Measurements from ENCODE around the gene KIAA0232. TPM values are rescaled to one million over a fixed set of nuclear protein-coding genes. Genes with fewer than 3 reads are reported as not detected.
"Not testable (repeated sequence)": the region's sequence is repeated elsewhere in the genome, so short reads cannot be mapped to it uniquely, and the experiment has no call there.

The KIAA0232 gene
- total RNA-seq, 2 donors from 2014 or later: 40.7 to 49.4 TPM

- peak; percentile 49 for ATAC-seq
- DNase-seq: peak; percentile 61 to 64
- intact Hi-C loops (cut with DNase I, micrococcal nuclease): no loop called here
These were observed 10.2 kb upstream of the KIAA0232 start for GRCh38 chr4:6772223-6772928.

GRCh38 chr4:6773106-6773505 lies 9.4 kb upstream of the KIAA0232 start:
- intact Hi-C loops (cut with DNase I, micrococcal nuclease): no loop called here
- DNase-seq: peak in 1 of 2 donors; percentile 31
- ATAC-seq: peak; percentile 22

DNA sequence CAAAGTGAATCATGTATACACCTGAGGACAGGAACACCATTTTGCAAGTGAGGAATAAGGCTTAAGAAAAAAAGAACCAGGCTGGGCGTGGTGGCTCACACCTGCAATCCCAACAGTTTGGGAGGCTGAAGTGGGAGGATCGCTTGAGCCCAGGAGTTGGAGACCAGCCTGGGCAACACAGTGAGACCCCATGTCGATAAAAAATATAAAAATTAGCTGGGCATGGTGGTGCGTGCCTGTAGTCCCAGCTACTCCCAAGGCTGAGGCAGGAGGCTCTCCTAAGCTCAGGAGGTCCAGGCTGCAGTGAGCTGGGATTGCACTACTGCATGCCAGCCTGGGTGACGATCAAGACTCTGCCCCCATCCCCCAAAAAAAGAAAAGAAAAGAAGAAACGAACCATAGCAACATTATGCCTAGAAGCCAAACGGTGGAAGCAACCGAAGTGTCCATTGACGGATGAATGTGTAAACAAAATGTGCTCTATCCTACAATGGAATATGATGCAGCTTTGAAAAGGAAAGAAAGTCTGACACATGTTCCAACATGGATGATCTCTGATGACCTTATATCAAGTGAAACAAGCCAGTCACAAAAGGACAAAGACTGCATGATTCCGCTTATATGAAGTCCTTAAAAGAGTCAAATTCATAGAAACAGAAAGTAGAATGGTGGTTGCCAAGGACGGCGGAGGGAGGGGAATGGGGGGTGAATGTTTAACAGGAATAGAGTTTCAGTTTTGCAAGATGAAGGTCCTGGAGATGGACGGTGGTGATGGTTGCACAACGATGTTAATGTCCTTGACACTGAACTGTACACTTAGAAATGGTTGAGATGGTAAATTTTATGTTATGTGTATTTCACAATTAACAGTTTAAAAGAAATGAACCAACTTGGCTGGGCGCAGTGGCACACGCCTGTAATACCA lies 8.6 kb upstream of the KIAA0232 start:
- DNase-seq (peak in 1 of 2 donors; percentile 29), ATAC-seq (no peak)
- intact Hi-C loops (cut with DNase I, micrococcal nuclease): no loop called here

- DNase-seq (no peak), ATAC-seq (no peak)
- intact Hi-C loops (cut with DNase I, micrococcal nuclease): no loop called here
These were observed 6.8 kb upstream of the KIAA0232 start for GRCh38 chr4:6775746-6776145.

DNA sequence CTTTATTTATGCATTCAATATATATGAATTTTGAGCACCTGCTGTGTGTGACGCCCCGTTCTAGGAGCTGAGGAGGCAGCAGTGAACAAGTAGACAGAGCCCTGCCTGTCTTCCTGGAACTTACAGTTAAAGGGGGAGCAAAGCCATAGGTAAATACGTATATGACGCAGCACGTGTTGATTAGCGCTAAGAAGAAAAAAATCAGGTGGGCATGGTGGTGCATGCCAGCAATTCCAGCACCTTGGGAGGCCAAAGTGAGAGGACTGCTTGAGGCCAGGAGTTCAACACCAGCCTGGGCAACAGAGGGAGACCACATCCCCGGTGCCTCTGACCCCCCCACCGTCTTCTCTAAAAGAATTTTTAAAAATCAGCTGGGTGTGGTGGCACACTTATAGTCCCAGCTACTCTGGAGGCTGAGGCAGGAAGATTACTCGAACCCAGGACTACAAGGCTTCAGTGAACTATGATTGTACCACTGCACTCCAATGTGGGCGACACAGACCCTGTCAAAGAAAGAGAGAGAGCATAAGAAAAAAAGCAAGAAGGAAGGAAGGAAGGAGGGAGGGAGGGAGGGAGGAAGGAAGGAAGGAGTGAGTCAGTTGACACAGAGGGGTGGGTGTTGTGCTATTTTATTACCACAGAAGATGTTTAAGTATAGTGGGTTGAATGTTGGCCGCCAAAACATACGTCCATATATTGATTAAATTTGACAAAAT lies 5.4 kb upstream of the KIAA0232 start:
- intact Hi-C loops (cut with DNase I, micrococcal nuclease): no loop called here
- no peak for DNase-seq
- ATAC-seq: no peak

GRCh38 chr4:6777636-6778281 lies 4.8 kb upstream of the KIAA0232 start:
- ATAC-seq (no peak), DNase-seq (no peak)
- intact Hi-C loops (cut with DNase I, micrococcal nuclease): no loop called here

GRCh38 chr4:6778435-6778834 lies 4.1 kb upstream of the KIAA0232 start:
- intact Hi-C loops (cut with DNase I, micrococcal nuclease): no loop called here
- no peak for ATAC-seq
- DNase-seq: no peak

DNA sequence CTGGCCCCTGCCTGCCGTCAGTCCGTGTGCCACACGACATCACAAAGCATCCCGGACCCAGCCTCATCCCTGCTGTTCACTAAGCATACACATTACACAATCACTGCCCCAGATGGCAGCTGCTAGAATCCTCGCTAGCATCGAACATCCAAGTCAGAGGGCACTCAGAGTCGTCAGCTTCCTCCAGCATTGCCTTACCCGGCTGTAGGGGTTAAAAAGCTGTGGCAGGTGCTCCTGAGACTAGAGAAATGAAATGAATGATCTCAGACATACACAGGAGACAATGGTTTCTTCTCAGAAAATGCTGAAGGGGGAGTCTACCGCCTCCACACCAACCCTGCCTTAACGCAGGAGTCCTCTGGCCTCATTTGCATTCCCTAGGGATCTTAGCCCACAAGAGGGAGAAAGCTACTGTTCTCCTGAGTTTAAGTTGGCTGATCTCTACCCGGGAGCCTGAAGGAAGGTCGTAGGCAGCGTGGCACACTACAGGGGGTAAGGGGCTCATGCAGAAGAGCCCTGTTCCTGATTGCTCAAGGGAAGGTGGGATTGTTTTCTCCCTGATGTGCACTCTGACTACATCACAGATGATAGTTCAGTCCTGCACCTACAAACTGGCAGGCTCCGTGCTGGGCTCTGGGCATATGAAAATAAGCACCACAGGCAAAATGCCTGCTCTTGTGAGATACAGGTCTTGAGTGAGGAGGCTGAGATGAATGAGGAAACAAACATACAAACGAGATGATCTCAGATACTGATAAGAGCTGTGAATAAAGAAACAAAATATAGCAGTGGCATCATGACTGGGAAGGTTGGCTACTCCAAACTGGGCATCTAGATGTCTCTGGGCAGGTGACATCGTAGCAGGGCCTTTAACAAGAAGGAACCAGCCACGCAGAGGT lies 2.6 kb upstream of the KIAA0232 start:
- intact Hi-C loops (cut with DNase I, micrococcal nuclease): loop anchor here (5.0 kb wide), 2 partner anchors 58 to 92 kb away; no protein-coding TSS in a partner anchor
- no peak for ATAC-seq
- DNase-seq: no peak

DNA sequence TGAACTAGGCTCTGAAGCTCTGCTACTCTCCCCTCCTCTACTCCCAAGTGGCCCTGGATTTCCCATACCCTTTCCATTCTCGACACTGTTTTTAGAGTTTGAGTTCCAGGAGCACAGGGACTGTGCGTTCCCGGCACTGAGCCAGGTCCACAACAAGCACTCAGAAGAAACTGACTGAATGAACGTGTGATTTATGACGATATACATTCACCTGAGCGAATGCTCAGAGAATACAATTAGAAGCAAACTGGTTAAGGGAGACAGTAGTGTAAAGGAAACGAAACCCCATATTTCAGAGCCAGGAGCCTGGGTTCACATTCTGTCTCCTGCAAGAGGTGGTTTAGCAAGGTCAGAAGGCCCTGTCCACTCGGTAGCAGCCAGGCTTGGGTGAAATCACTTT lies 1.4 kb upstream of the KIAA0232 start:
- intact Hi-C loops (cut with DNase I, micrococcal nuclease): loop anchor here (5.0 kb wide), 2 partner anchors 59 to 91 kb away; no protein-coding TSS in a partner anchor
- DNase-seq: peak; percentile 47 to 52
- peak; percentile 4 for ATAC-seq

DNA sequence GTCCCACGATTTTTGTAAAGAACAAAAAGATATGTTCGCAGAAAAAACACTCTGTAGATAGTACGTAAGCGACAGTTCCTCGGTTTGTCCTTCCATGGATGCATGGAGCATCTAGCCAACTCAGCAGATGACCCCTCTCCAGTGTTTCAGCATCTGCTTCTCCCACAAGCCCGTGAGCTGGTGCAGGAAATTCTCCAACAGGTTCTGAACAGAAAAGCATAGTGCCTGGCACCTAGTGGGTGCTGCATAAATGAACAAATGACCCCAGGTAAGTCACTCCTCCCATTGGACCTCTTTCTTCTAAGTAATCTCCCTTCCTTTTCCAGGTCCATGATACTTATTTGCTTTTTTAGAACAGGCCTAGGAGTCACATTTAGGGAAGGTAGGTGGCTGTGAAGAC lies 966 bp upstream of the KIAA0232 start:
- intact Hi-C loops (cut with DNase I, micrococcal nuclease): loop anchor here (5.0 kb wide), 2 partner anchors 59 to 91 kb away; no protein-coding TSS in a partner anchor
- no peak for ATAC-seq
- DNase-seq: no peak

GRCh38 chr4:6782846-6783110 lies 251 bp downstream of the KIAA0232 start:
- DNase-seq: no peak
- intact Hi-C loops (cut with DNase I, micrococcal nuclease): loop anchor here (5.0 kb wide), 2 partner anchors 60 to 90 kb away; no protein-coding TSS in a partner anchor
- peak; percentile 19 for ATAC-seq

- peak; percentile 79 for ATAC-seq
- intact Hi-C loops (cut with DNase I, micrococcal nuclease): loop anchor here (5.0 kb wide), 2 partner anchors 61 to 89 kb away; no protein-coding TSS in a partner anchor
- peak; percentile 86 to 92 for DNase-seq
These were observed 819 bp downstream of the KIAA0232 start for GRCh38 chr4:6783111-6783981.

GRCh38 chr4:6785572-6785925 lies 3.0 kb downstream of the KIAA0232 start:
- ATAC-seq (no peak), DNase-seq (no peak)
- intact Hi-C loops (cut with DNase I, micrococcal nuclease): no loop called here

GRCh38 chr4:6788123-6788522 lies 5.6 kb downstream of the KIAA0232 start:
- intact Hi-C loops (cut with DNase I, micrococcal nuclease): no loop called here
- ATAC-seq (no peak), DNase-seq (no peak)

DNA sequence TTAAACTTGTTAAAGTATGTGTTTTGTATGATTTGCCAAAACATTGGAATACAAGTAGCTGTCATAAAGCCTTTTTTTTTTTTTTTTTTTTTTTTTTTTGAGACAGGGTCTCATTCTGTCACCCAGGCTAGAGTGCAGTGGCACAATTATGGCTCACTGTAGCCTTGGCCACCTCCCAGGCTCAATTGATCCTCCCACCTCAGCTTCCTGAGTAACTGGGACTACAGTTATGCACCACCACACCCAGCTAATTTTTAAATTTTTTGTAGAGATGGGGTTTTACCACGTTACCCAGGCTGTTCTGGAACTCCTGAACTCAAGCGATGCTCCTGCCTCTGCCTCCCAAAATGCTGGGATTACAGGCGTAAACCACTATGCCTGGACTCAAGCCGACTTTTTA lies 8.7 kb downstream of the KIAA0232 start:
- intact Hi-C loops (cut with DNase I, micrococcal nuclease); ATAC-seq; DNase-seq: not testable (repeated sequence)

- intact Hi-C loops (cut with DNase I, micrococcal nuclease); DNase-seq: not testable (repeated sequence)
- ATAC-seq: peak; percentile 6
These were observed 9.3 kb downstream of the KIAA0232 start for GRCh38 chr4:6791796-6792195.

GRCh38 chr4:6794189-6794588 lies 11.7 kb downstream of the KIAA0232 start:
- DNase-seq: no peak
- intact Hi-C loops (cut with DNase I, micrococcal nuclease): no loop called here
- no peak for ATAC-seq

Measured in left colon (tissue), 2 donors.